ENCODE measurements around the gene NRIP2.
"Not testable (repeated sequence)": the region's sequence is repeated elsewhere in the genome, so short reads cannot be mapped to it uniquely, and the experiment has no call there.

DNA sequence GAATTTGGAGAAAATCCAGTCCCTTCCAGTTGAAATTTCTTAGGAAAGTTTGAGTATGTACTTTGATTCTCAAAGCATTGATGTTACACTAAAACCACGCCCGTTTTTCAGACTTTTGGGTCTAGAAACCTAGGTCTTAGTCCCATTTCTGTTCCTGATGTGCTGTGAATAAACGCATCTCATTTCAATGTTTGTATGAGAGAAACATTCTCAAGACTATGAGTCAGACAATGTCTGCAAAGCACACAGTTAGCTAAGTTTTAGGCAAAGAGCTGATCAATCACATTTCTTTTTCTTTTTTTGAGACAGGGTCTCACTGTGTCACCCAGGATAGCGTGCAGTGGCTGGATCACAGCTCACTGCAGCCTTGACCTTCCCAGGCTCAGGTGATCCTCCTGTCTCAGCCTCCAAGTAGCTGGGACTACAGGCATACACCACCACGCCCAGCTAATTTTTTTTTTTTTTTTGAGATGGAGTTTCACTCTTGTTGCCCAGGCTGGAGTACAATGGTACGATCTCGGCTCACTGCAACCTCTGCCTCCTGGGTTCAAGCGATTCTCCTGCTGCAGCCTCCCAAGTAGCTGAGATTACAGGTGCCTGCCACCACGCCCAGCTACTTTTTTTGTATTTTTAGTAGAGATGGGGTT lies 34.3 kb upstream of the NRIP2 start:
- TF ChIP-seq, protein P1, sequence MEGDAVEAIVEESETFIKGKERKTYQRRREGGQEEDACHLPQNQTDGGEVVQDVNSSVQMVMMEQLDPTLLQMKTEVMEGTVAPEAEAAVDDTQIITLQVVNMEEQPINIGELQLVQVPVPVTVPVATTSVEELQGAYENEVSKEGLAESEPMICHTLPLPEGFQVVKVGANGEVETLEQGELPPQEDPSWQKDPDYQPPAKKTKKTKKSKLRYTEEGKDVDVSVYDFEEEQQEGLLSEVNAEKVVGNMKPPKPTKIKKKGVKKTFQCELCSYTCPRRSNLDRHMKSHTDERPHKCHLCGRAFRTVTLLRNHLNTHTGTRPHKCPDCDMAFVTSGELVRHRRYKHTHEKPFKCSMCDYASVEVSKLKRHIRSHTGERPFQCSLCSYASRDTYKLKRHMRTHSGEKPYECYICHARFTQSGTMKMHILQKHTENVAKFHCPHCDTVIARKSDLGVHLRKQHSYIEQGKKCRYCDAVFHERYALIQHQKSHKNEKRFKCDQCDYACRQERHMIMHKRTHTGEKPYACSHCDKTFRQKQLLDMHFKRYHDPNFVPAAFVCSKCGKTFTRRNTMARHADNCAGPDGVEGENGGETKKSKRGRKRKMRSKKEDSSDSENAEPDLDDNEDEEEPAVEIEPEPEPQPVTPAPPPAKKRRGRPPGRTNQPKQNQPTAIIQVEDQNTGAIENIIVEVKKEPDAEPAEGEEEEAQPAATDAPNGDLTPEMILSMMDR (IDR thresholded peaks at IDR 0.05): not testable (repeated sequence)
- not testable (repeated sequence) for TF ChIP-seq POLR2AphosphoS5 (IDR thresholded peaks at IDR 0.05); EP300 (IDR thresholded peaks at IDR 0.05); POLR2A (IDR thresholded peaks at IDR 0.05; ENCODE audit: low read depth)
